ENCODE data around the gene CRYBB3.

DNA sequence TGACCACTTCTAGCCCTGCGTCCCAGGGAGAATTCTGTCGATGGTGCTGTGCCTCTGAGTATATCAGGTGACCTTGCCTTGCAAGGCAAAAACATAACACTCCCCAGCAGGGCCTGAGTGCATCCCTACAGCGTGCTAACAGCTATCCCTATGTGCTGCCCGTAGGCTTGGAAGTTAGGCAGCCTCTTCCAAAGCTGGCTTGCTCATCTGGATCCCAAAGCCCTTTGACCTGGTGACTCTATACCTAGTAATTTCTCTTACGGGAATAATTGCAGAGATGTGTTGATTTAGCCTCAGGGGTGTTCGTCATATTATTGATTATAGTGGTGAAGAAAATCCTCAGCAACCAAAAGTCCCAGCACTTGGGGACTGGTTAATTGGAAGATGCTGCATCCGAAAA lies 32.6 kb upstream of the CRYBB3 start:
- TF ChIP-seq, protein P1, sequence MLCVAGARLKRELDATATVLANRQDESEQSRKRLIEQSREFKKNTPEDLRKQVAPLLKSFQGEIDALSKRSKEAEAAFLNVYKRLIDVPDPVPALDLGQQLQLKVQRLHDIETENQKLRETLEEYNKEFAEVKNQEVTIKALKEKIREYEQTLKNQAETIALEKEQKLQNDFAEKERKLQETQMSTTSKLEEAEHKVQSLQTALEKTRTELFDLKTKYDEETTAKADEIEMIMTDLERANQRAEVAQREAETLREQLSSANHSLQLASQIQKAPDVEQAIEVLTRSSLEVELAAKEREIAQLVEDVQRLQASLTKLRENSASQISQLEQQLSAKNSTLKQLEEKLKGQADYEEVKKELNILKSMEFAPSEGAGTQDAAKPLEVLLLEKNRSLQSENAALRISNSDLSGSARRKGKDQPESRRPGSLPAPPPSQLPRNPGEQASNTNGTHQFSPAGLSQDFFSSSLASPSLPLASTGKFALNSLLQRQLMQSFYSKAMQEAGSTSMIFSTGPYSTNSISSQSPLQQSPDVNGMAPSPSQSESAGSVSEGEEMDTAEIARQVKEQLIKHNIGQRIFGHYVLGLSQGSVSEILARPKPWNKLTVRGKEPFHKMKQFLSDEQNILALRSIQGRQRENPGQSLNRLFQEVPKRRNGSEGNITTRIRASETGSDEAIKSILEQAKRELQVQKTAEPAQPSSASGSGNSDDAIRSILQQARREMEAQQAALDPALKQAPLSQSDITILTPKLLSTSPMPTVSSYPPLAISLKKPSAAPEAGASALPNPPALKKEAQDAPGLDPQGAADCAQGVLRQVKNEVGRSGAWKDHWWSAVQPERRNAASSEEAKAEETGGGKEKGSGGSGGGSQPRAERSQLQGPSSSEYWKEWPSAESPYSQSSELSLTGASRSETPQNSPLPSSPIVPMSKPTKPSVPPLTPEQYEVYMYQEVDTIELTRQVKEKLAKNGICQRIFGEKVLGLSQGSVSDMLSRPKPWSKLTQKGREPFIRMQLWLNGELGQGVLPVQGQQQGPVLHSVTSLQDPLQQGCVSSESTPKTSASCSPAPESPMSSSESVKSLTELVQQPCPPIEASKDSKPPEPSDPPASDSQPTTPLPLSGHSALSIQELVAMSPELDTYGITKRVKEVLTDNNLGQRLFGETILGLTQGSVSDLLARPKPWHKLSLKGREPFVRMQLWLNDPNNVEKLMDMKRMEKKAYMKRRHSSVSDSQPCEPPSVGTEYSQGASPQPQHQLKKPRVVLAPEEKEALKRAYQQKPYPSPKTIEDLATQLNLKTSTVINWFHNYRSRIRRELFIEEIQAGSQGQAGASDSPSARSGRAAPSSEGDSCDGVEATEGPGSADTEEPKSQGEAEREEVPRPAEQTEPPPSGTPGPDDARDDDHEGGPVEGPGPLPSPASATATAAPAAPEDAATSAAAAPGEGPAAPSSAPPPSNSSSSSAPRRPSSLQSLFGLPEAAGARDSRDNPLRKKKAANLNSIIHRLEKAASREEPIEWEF (CRISPR knock-in tag; IDR thresholded peaks at IDR 0.05) = no peak
- TF ChIP-seq, protein P2, sequence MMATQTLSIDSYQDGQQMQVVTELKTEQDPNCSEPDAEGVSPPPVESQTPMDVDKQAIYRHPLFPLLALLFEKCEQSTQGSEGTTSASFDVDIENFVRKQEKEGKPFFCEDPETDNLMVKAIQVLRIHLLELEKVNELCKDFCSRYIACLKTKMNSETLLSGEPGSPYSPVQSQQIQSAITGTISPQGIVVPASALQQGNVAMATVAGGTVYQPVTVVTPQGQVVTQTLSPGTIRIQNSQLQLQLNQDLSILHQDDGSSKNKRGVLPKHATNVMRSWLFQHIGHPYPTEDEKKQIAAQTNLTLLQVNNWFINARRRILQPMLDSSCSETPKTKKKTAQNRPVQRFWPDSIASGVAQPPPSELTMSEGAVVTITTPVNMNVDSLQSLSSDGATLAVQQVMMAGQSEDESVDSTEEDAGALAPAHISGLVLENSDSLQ (IDR thresholded peaks at IDR 0.05) = no peak
- no peak for TF ChIP-seq MAFK (IDR thresholded peaks at IDR 0.05; ENCODE audit: low read length)
- TF ChIP-seq, protein P3, sequence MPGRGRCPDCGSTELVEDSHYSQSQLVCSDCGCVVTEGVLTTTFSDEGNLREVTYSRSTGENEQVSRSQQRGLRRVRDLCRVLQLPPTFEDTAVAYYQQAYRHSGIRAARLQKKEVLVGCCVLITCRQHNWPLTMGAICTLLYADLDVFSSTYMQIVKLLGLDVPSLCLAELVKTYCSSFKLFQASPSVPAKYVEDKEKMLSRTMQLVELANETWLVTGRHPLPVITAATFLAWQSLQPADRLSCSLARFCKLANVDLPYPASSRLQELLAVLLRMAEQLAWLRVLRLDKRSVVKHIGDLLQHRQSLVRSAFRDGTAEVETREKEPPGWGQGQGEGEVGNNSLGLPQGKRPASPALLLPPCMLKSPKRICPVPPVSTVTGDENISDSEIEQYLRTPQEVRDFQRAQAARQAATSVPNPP (IDR thresholded peaks at IDR 0.05; ENCODE audit: borderline replicate concordance, insufficient read depth, insufficient read length) = no peak
- TF ChIP-seq, protein P4, sequence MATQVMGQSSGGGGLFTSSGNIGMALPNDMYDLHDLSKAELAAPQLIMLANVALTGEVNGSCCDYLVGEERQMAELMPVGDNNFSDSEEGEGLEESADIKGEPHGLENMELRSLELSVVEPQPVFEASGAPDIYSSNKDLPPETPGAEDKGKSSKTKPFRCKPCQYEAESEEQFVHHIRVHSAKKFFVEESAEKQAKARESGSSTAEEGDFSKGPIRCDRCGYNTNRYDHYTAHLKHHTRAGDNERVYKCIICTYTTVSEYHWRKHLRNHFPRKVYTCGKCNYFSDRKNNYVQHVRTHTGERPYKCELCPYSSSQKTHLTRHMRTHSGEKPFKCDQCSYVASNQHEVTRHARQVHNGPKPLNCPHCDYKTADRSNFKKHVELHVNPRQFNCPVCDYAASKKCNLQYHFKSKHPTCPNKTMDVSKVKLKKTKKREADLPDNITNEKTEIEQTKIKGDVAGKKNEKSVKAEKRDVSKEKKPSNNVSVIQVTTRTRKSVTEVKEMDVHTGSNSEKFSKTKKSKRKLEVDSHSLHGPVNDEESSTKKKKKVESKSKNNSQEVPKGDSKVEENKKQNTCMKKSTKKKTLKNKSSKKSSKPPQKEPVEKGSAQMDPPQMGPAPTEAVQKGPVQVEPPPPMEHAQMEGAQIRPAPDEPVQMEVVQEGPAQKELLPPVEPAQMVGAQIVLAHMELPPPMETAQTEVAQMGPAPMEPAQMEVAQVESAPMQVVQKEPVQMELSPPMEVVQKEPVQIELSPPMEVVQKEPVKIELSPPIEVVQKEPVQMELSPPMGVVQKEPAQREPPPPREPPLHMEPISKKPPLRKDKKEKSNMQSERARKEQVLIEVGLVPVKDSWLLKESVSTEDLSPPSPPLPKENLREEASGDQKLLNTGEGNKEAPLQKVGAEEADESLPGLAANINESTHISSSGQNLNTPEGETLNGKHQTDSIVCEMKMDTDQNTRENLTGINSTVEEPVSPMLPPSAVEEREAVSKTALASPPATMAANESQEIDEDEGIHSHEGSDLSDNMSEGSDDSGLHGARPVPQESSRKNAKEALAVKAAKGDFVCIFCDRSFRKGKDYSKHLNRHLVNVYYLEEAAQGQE (IDR thresholded peaks at IDR 0.05; ENCODE audit: borderline replicate concordance) = no peak
- TF ChIP-seq, protein P4 (CRISPR knock-in tag; IDR thresholded peaks at IDR 0.05; ENCODE audit: low read depth) = no peak
- TF ChIP-seq GABPA (tag; conservative IDR thresholded peaks at IDR 0.05; ENCODE audit: low read depth) = no peak
- no peak for TF ChIP-seq ZBTB17 (CRISPR knock-in tag; IDR thresholded peaks at IDR 0.05)

Data from K562 (cell line).